ENCODE measurements around the gene RPL5.

RPL5 gene

DNA sequence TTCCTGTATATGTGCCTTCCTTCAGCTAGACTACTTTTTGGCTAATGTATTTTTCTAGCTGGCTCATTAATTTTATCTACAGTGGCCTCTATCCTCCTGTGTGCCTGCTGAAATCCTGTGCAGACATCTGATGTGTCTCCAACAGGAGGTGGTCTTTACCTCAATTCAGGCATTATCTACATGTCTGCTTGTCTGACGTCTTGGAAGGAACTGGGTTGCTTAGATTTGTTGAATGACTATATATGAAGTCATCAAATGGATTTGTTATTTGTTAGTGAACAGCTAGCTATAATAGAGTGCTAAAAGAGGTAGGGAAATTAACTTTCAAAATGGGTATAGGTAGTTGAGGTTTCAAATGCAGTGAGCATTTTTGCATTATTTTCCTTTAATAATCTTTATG lies 6.7 kb downstream of the RPL5 start:
- TF ChIP-seq CTCF (IDR thresholded peaks at IDR 0.05; ENCODE audit: low read depth, low read length) = no peak
- no peak overlapping the region for H3K4me3 ChIP-seq (ENCODE audit: low read depth, low read length)

DNA sequence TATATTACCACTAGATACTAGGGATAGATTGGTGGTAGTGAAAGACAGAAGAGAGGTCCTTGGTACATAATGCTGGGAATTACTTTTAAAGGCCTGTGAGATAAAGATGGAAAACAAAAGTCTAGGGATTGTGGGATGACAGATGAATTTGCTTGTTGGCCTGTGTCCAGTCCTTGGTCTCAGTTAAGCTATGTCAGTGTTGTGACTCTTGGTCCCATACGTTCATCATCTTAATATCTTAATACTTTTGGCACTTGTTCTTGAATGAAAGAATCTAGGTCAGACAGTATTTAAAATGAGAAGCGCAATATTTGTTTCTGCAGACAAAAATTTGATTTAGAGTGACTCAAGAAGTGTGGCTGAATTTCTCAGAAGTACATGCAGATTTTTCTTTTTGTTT lies 7.6 kb downstream of the RPL5 start:
- no peak overlapping the region for H3K4me3 ChIP-seq (ENCODE audit: low read depth, low read length)
- no peak for TF ChIP-seq CTCF (IDR thresholded peaks at IDR 0.05; ENCODE audit: low read depth, low read length)

GRCh38 chr1:92840600-92840999 lies 8.8 kb downstream of the RPL5 start:
- TF ChIP-seq CTCF (IDR thresholded peaks at IDR 0.05; ENCODE audit: low read depth, low read length) = no peak
- H3K4me3 ChIP-seq (ENCODE audit: low read depth, low read length) = no peak overlapping the region

GRCh38 chr1:92842082-92843045 lies 10.5 kb downstream of the RPL5 start:
- no peak for TF ChIP-seq CTCF (IDR thresholded peaks at IDR 0.05; ENCODE audit: low read depth, low read length)
- no peak overlapping the region for H3K4me3 ChIP-seq (ENCODE audit: low read depth, low read length)

GRCh38 chr1:92843046-92843423 lies 11.2 kb downstream of the RPL5 start:
- no peak overlapping the region for H3K4me3 ChIP-seq (ENCODE audit: low read depth, low read length)
- no peak for TF ChIP-seq CTCF (IDR thresholded peaks at IDR 0.05; ENCODE audit: low read depth, low read length)

DNA sequence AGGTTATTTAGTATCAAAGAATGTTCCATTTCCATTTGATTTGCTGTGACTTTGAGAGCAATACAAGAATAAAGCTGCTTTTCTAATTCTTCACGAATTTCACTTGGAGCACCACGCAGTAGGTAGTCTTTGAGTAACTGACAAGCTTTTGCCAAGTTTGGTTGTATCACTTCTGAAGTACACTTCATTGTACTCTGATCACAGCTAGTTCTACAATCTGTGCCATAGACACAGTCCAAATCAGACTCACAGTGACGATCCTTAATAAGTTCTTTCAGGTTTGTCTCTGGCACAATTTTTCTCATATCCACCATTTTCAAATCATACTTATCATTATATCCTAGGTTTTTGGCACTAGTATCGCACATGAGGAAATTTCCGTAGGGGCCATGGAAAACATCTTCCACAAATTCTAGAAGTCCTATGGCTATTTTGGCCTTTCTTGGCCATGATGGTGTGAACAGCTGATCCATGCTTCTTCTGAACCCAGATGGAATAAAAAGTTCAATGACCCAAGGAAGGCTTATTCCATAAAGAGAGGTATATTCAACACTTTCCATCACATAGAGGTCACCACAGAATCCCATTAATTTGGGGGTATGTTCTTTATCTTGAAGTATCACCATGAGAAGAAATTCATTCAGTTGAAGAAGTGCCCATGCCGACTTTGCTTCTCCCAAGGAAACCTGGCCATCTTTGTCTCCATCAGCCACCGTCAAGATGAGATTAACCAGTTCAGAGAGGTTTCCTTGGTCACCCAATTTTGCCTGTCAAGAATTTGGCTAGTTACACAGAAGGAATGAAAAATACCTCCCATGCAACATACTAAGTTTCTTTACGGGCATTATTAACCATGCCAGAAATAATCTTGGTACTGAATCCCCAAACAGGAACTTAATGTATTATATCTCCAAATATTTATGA lies 11.9 kb downstream of the RPL5 start:
- TF ChIP-seq CTCF (IDR thresholded peaks at IDR 0.05; ENCODE audit: low read depth, low read length) = no peak
- H3K4me3 ChIP-seq (ENCODE audit: low read depth, low read length) = no peak overlapping the region
